ENCODE results near the gene PPP1R9A.
"Not testable (repeated sequence)": the region's sequence is repeated elsewhere in the genome, so short reads cannot be mapped to it uniquely, and the experiment has no call there.

The PPP1R9A gene

DNA sequence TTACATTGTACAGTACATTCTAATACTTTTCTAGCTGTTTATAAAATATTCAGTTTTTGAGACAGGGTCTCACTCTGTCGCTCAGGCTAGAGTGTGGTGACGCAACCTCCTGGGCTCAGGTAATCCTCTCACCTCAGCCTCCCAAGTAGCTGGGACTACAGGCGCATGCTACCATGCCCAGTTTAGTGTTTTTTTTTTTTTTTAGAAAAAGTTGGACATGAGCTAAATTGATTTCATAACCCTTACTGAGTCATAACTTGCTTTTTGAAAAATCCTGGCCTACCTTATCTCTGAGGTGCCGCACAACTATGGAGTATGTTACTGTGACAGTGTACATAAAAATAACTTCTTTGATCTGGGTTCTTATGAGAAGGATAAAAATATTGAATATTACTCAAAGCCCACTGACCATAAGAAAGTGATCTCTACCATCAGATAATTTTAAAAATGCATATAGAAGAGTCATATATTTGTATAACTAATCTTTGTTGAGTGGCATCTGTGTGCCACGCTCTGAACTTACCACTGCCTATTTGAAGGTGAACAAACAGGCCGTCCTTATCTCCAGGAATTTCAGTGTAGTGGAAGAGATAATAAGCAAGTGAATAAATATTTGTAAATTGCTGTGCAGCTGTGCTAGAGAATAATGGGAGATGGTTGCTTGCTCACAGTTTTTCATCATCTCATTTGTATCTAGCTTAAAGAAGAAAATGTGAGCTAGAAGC lies 73.2 kb downstream of the PPP1R9A start:
- DNase-seq, result no peak

DNA sequence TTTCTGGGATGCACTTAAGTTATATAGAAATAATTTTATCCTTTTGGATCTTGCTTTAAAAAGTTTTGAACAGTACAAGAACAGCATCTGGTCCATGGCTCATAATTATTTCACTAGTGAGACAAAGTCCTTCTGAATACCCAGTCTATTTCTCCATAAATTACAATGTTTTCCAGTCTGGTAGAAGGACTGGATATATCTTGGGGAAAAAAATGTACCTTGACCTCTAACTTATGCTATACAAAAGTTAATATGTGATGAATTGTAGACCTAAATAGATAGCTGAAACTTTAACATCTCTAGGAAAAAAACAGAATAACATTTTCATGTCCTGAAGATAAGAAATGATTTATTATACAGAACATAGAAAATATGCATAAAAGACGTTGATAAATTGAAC lies 88.5 kb downstream of the PPP1R9A start:
- no peak for DNase-seq

DNA sequence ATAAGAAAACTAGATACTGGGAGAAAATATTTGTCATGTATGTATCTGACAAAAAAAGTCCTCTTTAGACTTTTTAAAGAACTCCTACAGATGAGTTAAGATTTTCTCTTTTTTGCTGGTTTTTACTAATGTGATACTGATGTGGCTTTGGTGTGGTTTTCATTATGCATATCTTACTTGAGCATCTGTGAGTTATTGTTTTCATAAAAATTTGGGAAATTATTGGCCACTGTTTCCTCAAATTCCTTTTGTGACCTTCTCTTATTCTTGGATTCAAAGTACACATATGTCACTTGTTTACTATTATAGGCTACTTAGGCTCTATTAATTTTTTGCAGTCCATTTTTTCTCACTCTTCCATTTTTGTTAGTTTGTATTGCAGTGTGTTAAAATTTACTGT lies 89.0 kb downstream of the PPP1R9A start:
- DNase-seq, result no peak

DNA sequence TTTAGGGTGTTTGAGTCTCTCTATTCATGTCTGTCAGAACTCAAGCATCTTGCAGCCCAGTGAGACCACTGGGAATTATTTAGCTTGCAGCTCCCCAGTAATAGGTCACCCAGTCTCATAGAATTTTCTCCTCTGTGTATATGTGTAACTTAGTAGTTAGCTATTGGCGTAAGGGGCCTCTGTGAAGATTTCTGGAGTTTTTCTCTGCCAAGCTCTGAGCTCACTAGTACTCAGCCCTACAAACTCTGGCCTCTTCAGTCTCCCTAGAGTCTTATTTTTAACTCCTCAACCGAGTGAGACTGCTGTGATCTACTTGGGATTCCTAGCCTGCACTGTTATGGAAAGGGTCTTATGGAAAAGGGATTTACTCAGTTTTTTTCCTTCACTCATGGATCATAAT lies 90.2 kb downstream of the PPP1R9A start:
- no peak for DNase-seq

DNA sequence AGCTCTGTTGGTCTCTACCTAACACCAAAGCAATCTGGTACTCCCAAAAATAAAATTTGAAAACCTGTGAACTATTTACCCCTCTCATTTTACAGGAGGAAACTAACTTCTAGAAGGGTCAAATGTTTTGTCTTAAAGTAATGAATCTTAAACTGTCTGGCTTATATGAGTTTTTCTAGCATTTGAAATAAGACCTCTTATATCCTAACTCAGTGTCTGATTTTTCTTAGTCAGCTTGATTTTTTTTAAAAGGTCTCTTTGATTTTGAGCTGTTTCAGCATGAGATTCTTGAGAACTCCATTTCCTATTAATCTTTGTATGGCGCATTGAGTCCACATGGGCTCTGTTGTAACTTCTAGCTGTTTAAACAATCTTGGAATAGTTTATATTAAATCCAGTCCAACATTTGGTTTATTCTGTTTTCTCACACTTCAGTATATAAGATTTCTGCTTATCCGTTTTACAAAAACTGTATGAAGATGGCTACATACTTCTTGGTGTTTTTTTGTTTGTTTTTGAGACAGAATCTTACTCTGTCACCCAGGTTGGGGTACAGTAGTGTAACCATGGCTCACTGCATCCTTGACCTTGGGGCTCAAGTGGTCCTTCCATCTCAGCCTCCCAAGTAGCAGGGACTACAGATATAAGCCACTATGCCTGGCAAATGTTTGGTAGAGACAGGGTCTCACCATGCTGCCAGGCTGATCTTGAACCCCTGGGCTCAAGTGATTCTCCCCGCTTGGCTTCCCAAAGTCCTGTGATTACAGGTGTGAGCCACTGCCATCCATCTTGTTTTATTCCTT lies 91.1 kb downstream of the PPP1R9A start:
- DNase-seq, result no peak

DNA sequence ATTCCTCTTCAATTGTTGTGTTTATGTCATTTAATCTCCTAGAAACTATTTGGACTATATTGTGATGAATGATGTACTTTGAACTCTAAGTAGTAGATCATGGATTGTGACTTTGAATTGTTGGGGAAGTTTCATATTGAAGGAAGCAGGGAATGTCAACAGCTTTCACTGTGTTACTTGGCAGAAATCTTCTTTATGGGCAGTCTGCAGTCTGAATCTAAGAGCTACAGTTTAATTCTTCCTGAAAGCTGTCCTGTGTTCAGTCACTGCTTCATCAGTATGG lies 91.6 kb downstream of the PPP1R9A start:
- no peak for DNase-seq

DNA sequence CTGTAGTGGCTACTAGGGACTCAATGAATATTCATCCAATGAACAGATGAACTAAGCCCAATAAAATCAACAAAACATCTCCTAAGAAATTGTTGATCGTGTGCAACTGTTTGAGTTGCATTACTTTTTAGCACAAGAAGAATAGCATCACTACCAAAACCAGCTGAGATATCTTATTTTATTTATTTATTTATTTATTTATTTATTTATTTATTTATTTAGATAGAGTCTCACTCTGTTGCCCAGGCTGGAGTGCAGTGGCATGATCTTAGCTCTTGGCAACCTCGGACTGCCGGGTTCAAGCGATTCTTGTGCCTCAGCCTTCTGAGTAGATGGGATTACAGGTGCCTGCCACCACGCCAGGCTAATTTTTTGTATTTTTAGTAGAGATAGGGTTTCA lies 92.2 kb downstream of the PPP1R9A start:
- DNase-seq, result not testable (repeated sequence)

DNA sequence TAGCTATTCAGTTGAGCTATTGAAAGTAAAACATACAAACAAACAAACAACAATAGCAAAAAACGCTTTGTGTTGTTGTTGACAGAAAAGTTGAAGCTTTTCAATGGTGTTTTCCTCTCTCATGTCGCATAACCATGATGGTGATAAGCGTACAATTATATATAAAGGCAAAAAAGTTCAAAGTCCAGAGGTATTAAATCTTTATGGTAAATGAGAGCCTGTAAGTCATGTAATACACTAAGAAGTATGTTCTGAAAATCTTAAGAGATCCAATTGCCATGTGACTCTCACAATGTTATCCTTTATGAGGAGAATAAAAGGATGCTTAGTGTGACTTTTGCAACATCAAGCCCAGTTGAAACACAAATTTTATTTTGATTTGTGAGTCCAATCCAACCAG lies 93.9 kb downstream of the PPP1R9A start:
- no peak for DNase-seq

DNA sequence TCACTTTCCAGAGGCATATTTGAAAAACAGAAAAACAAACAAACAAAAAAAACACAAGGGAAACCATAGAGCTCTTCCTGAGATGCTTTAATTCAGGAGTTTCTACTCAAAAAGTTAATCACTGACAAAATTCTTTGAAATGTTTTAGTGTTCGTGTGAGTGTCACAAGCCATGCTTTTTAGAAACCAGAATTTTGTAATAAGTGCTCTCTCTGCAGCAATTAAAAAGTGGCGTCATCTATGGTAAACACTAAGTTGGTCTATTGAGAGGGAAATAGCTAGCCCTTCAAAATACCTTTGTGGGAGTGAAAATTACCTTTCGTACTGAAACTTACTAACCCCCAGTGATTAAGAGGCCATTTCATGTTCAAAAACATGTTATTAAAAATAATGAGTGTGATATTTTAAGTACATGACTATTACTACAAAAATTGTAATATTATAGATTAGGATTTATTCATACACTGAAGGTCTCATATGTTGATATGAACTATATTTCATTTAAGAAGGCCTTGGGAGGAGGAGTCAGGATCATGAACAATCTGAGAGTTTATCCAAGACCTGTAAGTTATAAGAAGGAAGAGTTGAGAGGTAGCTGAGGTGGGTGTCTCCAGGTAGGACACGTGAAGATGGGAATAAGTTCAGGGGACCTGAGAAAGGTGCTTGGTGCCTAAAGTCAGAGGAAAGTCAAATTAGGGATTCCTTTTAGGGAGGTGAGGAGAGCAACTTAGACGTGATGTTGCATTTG lies 94.6 kb downstream of the PPP1R9A start:
- DNase-seq, result no peak

DNA sequence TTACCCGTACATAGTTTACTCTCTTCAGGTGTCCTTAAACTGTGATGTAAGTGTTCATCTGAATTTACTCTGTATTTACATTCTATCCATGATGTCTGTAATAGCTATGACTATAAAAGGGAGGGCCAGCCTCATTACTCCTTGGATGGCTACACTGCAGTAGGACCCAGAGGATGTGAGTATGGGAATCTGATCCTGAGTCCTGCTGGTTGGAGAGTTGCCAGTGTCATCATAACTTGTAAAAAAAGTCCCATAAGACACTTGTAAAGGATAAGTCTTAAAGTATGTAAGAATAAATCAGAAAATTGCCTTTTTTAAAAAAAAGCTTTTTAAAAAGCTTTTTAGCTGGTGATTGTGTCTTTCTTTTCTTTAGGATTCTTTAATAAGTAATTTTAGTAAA lies 95.4 kb downstream of the PPP1R9A start:
- no peak for DNase-seq

DNA sequence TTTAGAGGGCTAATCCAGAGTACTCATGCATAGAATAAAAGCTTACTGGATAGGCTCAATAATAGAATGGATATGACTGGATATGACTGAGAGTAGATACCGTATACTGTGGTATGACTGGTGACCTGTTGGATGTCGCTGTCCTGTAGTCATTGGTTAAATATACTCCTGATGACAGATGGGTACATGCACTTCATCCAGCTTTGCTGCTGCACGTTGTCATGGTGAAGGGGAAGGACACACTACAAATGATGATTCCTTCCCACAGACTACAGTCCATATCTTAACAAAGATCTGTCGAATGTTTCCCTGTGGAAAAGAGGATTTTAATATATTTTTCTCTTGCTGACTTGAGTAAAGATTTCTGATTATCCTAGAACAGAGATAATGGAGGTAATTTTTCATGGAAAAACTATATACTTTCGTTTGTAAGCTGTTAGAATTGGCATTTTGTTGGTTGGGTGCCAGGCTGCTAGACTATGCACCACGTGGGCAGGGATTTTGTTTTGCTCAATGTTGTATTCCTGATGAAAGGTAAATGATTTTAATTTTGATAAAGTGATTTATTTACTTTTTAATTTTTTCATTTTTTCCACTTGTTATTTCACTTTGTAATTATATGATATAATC lies 97.3 kb downstream of the PPP1R9A start:
- DNase-seq, result peak in 1 of 14 donors; percentile 3

DNA sequence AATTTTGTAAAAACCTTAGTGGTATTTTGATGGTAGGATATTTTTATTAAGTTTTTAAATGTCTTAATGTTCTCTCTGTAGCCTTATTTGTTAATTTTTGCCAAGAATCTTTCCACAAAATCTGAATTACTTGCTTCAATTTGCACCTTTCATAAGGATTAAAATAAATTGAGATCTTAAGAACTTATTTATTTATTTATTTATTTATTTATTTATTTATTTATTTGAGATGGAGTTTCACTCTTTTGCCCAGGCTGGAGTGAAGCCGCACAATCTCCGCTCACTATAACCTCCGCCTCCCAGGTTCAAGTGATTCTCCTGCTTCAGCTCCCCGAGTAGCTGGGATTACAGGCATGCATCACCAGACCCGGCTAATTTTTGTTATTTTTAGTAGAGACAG lies 98.6 kb downstream of the PPP1R9A start:
- no peak for DNase-seq

DNA sequence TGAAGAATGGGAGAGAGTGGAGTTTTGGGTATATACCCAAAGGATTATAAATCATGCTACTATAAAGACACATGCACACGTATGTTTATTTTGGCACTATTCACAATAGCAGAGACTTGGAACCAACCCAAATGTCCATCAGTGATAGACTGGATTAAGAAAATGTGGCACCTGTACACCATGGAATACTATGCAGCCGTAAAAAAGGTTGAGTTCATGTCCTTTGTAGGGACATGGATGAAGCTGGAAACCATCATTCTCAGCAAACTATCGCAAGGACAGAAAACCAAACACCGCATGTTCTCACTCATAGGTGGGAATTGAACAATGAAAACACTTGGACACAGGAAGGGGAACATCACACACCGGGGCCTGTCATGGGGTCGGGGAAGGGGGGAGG lies 101.4 kb downstream of the PPP1R9A start:
- not testable (repeated sequence) for DNase-seq

DNA sequence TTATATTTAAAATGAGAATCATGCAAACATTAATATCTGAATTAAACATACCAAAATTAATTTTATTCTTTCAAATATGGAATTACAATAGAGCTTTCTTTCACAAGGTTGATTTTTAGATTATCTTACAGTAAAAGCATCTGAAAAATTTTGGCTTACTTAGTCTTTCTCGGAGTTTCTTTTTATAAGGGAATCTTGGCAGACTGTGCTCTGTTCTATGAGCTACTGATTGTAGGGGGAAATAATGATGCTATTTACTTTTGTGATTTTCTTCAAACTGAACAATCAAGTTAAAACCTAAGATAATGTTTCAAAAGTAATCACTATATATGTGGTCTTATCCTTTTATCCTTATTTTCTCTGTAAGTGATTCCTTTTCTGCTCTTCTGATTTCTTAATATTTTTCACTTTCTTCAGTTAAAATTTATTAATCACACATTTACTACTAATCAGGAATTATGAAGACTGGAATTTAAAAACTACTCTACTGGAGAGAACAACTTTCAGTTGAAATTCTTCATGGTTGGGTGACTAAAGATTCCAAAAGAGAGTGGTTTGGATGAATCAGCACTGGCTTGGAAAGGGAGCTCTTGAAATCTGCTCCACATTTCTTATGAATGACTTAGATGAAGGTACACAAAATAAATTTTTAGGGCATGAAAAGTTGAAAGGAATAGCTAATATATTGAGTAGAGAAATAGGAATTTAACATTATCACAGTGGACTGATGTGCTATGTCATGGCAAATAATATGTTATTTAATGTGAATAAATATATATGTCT lies 103.9 kb downstream of the PPP1R9A start:
- DNase-seq, result no peak

DNA sequence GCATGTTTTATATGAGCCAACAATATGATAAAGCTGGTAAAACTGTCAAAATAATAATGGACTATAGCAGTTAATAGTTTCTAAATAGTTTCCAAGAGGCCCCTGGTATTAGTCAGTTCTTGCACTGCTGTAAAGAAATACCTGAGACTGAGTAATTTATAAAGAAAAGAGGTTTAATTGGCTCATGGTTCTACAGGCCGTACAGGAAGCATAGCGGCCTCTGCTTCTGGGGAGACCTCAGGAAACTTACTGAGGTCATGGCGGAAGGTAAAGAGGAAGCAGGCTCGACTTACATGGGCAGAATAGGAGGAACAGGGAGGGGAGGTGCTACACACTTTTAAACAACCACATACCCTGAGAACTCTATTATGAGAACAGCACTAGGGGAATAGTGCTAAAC lies 104.6 kb downstream of the PPP1R9A start:
- DNase-seq, result no peak

DNA sequence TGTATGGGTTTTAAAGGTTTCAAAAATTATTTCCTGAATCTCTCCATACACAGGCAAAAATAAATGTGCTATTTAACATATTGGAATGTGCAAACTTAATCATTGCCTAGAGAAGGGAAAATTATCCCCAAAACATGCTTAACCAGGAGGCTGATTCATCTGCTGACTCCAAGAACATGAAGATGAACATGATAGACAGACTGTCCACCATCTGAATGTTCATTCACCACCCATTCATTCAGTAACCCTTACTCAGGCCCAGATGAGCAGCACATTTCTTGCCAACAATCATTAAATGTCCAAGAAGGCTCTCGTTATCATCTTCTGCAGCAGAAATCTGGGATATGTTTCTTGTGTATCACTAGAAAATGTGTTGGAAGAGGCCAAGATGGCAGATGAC lies 110.6 kb downstream of the PPP1R9A start:
- no peak for DNase-seq

DNA sequence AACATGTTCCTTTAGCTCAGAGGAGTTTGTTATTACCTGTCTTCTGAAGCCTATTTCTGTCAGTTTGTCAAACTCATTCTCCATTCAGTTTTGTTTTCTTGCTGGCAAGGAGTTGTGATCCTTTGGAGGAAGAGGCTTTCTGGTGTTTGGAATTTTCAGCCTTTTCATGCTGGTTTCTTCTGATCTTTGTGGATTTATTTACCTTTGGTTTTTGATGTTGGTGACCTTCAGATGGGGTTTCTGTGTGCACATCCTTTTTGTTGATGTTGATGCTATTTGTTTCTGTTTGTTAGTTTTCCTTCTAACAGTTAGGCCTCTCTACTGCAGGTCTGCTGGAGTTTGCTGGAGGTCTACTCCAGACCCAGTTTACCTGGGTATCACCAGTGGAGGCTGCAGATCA lies 118.6 kb downstream of the PPP1R9A start:
- no peak for DNase-seq

DNA sequence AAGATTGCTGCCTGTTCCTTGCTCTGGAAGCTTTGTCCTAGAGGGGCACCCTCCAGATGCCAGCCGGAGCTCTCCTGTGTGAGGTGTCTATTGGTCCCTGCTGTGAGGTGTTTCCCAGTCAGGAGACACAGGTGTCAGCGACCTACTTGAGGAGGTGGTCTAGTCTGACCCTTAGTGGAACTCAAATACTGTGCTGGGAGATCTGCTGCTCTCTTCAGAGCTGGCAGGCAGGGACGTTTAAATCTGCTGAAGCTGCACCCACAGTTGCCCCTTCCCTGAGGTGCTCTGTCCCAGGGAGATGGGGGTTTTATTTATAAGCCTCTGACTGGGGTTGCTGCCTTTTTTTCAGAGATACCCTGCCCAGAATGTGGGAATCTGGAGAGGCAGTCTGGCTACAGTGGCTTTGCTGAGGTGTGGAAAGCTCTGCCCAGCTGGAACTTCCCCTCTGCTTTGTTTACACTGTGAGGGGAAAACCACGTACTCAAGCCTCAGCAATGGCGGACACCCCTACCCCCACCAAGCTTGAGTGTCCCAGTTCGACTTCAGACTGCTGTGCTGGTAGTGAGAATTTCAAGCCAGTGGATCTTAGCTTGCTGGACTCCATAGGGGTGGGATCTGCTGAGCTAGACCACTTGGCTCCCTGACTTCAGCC lies 119.2 kb downstream of the PPP1R9A start:
- no peak for DNase-seq

DNA sequence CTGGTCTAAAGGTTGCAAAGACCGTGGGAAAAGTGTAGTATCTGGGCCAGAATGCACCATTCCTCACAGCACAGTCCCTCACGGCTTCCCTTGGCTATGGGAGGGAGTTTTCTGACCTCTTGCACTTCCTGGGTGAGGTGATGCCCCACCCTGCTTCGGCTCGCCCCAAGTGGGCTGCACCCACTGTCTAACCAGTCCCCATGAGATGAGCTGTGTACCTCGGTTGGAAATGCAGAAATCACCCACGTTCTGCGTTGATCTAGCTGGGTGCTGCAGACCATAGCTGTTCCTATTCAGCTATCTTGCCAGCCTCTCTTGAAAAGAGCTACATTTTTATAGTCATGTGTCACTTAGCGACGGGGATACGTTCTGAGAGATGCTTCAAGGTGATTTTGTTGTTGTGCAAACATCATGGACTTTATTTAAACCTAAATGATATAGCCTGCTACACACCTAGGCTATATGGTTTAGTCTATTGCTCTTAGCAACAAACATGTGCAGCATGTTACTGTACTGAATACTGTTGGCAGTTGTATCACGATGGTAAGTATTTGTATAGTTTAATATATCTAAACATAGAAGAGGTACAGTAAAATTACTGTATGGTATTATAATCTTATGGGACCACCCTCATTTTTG lies 120.0 kb downstream of the PPP1R9A start:
- DNase-seq, result no peak

DNA sequence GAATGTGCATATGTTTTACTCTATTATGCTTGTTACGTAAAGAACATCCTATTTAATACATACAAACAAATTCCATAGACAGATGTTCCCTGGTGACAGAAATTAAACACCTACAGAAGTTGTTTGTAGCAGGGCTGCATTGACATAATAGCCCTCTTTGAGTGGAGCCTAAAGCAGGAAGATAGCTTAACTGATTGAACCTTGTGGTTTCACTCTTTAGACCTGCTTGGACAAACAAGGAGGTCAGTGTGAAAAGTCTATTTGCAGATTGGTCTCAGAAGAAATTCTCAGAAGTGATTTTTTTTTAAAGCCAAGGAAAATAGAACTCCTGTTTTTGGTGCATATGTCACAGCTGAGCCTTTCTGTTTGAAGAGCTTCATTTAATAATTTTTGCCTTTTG lies 121.3 kb downstream of the PPP1R9A start:
- DNase-seq, result no peak

DNA sequence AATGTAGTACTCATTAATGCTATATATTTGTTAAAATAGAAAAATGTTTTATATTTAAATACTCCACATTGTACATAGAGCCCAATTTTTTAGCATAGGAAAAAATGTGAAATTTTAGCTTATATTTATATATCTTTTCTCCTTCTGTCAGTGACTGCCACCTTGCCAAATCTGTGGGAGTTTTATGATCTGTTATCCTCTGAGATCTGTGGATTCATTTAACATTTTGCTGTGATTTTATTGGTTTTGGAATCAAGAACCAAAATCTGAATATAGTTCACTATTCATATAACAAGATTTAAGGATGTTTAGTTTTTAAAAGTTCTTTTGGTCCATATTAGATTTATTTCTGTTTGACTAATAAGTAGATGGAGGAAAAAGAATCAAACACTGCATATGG lies 127.9 kb downstream of the PPP1R9A start:
- no peak for DNase-seq

Data from C1 segment of cervical spinal cord (tissue), 14 donors.